Stimulated activated CD8-positive, alpha-beta memory T cell treated with anti-CD3 and anti-CD28 coated beads, Interleukin-4, amount 100 ng/mL, for 24 hours (primary cell): ENCODE results near the gene SEC14L6.
A peak's percentile ranks its signal among the peaks of the same experiment; 100 is the strongest.

Source experiments
- DNase-seq: peaks from one replicate; pipeline ENCODE4 v3.0.0-alpha.2; 2020; ENCODE audit warnings: low read depth

The SEC14L6 gene

GRCh38 chr22:30495041-30495784 is 51.3 kb downstream of the SEC14L6 start:
- DNase-seq = no peak

DNA sequence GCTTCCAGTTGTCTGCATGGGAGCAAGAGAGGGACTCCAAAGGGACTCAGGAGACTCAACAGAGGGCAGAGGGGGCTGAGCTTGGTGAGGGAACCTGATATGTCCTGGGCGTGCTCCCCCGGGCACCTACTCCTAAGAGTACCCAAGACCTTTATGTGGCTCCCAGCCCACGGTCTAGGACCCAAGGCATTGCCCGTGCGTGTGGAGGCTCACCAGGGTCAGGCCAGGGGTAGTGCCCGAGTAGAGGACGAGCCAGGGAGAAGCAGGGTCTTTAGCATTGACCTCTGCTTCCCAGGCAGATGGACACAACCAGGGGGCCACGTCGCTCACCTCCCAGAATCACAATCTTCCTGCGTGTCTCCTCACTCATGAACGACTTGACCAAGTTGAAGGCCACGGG is 54.4 kb downstream of the SEC14L6 start:
- DNase-seq = no peak

DNA sequence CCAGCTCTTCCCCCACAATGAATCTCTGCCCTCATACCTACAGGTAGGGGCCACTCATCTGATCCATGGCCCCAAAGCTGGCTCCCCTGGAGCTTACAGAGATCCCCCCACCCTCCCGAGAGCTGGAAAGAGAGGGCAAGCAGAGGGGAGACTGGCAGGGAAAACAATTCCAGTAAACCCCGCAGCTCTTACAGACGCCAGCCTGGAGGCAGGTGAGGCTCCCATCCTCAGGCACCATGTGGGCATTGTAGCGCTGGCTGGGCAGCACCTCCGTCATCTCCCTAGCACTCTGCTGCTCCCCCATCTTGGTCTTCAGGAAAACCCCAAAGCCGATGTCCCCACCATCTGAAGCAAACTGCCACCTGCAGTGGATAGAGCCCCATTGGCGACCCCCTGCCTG is 55.2 kb downstream of the SEC14L6 start:
- no peak for DNase-seq

DNA sequence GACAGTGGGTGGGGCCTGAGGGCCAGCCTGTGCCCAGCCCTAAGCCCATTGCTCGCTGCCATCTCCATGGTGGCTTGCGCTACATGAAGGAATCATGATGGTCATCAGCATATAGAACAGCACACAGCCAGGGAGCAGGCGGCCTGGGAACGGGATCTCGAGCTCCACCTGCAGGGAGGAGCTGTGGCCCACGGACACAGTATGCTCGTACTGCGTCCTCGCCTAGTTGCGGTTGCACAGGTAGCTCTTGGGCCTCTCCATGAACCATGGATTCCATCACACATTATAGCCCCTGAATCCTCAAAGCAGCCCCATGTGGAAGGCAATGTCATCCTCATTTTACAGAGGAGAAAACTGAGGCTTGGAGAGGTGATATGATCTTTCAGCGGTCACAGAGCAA is 56.1 kb downstream of the SEC14L6 start:
- no peak for DNase-seq

DNA sequence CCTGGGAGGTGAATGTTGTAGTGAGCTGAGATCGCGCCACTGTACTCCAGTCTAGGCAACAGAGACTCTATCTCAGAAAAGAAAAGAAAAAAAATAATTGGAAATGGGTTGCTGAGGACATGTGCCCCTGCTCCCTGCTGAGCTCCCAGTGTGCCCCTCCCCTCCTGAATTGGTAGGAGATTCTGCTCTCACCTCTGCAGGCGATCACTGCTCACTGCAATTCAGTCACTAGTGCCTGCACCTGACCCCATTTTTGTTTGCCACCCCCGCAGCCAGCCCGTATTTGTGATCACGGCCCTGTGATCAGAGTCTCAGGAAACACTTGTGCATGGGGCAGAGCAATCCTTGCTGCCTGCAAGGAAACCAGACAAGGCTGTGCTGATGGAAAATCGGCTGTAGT is 58.4 kb downstream of the SEC14L6 start:
- no peak for DNase-seq

DNA sequence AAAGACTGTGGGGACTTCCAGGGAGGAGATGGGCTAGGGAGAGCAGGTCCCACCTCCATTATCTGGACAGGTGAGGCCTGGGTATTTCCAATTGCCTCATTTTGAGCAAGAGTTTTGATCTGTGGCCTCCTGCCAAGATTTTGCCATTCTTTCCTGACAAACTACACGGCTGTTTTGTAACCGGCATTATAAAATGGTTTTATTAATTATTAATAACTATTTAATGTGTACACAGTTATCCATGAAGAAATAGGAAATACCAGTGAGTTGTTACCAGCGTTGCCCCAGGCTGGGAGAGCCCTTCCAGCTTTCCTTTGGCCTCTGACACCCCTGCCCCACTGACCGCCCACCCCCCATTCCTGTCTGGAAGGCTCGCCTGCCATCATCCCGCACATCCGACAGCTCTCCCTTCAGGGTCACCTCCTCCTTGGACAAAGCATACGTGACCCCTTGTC is 59.9 kb downstream of the SEC14L6 start:
- DNase-seq = no peak

DNA sequence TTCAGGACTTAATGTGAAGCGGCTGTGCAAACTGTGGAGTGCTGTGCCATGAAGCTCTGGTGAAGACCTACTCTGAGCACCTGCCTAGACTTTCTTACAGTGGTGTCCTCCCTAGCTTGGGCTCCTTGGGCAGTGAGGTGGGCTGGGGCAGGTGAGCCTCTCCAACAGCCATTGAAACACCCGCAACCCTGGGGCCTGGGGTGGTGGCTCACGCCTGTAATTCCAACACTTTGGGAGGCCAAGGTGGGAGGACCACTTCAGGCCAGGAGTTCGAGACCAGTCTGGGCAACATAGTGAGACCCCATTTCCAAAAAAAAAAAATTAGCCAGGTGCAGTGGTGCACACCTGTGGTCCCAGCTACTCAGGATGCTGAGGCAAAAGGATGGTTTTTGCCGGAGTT is 60.4 kb downstream of the SEC14L6 start:
- no peak for DNase-seq

DNA sequence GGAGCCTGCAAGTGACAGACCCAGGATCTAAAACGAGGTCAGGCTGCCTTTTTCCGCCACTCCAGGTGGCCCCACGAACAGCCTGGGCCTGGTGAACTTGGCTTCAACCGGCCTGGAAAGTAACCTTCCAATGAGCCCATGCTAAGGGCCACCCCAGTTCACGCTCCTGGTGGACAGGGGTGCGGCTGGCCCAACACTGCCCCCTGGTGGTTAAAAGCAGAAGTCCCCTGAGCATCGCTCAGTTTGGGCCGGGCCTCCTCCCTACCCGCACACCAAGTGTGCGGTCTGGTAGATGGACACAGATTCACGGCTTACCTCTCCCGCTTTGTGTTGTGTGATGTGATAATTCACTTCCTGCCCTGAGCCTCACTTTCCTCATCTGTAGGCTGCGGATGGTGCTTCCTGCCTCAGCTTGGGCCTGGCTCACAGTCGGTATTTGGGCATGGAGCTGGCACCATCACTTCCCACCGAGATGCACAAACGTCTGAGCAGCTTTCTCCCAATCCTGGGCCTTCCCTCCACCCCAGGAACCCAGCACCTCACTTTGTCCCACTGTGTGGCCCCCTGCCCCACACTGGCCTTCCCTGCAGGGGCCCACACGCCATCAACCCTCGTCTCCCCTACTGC is 61.1 kb downstream of the SEC14L6 start:
- peak; percentile 63 for DNase-seq

GRCh38 chr22:30483169-30483568 is 63.4 kb downstream of the SEC14L6 start:
- DNase-seq = no peak

DNA sequence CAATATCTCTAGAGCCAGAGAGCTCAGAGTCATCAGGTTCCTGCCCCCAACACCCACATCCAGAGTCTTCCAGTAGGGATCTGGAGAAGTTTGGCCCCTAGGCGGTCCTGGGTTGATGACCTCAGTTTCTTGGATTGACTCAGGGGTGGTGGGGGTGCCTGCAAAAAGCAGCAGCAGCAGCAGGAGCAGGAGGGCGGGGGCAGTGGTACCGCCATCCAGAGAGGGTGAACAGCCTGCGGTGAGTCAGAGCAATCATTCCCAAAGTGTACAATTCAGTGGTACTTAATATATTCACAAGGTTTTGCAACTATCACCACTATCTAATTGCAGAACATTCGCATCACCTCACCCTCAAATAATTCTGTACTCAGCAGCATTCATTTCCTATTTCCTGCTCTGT is 64.8 kb downstream of the SEC14L6 start:
- DNase-seq = no peak

GRCh38 chr22:30479981-30480380 is 66.6 kb downstream of the SEC14L6 start:
- DNase-seq = no peak

GRCh38 chr22:30474683-30475424 is 71.7 kb downstream of the SEC14L6 start:
- no peak for DNase-seq

DNA sequence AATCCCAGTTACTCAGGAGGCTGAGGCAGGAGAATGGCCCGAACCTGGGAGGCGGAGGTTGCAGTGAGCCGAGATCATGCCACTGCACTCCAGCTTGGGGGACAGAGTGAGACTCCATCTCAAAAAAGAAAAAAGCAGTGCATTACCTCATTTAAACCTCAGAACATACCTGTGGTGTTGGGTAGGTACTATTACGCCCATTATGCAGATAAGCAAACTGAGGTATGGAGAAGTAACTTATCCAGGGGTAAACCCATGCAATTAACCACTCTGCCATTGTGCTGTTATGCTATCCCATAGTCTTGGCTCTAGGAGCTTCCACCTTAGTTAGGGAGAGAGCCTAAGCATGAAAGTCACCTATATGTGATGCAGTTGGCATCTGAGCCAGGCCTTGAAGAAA is 72.4 kb downstream of the SEC14L6 start:
- DNase-seq = no peak

DNA sequence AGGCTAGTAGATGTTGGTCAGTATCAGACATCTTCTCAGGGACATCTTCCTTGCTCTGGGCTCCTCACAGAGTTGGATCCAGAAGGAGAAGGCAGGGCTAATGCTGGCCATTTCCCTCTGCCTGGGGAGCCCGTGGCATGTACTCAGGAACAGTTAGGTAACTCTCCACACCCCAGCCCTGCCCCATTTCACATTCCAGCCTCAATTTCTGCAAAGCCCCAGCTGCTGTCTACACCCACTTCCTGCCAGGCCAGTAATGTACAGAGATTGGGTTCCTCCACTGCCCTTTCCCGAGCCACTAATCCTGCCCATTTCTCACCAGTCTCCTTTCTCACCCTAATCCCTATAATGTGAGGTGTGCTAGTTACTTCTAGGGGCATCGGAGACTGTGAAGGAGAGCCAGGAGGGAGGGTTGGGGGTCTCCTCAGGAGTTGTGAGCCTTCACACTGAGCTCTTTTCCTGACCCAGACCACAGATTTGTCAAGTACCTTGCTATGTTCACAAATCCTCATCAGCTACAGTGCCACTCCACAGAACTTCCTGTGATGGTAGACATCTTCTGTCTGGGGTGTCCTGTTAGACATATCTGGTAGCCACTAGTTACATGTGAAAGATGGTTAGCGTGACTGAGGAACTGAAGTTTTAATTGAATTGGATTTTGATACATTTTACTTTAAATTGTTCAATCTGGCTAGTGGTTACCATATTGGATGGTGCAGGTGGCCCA is 73.4 kb downstream of the SEC14L6 start:
- DNase-seq = no peak
